ENCODE measurements around the gene LRRC27.

The LRRC27 gene

GRCh38 chr10:132366006-132366405 lies 34.0 kb downstream of the LRRC27 start:
- Histone ChIP-seq H3K4me1 (ENCODE audit: insufficient read depth, low read length) (no peaks in the 10 kb centered on the region), H3K4me3 (ENCODE audit: low read length) (no peak overlapping the region), H3K9ac (ENCODE audit: low read depth, low read length) (no peak overlapping the region), H3K27ac (ENCODE audit: low read length) (no peak overlapping the region), H3K27me3 (ENCODE audit: insufficient read depth, low read length) (no peaks in the 10 kb centered on the region), H3K9me3 (ENCODE audit: insufficient read depth, low read depth, low read length) (no peaks in the 10 kb centered on the region), H3K36me3 (ENCODE audit: insufficient read depth, low read depth, low read length) (no peaks in the 10 kb centered on the region)

DNA sequence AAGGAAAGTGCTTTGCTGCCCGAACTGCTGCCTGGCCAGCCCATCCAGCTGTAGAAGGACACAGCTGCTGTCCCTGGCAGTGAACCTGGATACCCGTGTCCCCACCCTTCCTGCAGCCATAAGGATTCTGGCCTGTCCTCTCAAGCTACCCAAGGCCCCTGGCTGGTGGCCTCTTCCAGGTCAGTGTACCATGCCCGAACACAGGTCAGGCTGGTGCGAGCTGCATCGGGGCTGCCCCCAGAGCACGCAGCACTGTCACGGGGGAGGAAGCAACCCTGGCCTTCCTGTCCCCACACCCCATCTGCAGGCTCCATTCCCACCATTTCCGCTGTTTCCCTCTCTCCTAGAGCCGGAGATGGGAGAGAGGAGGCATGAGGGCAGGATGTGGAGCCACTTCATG lies 34.5 kb downstream of the LRRC27 start:
- Histone ChIP-seq H3K36me3 (ENCODE audit: insufficient read depth, low read depth, low read length) (no peaks in the 10 kb centered on the region), H3K27me3 (ENCODE audit: insufficient read depth, low read length) (no peaks in the 10 kb centered on the region), H3K9me3 (ENCODE audit: insufficient read depth, low read depth, low read length) (no peaks in the 10 kb centered on the region), H3K4me3 (ENCODE audit: low read length) (no peak overlapping the region), H3K4me1 (ENCODE audit: insufficient read depth, low read length) (no peaks in the 10 kb centered on the region), H3K27ac (ENCODE audit: low read length) (no peak overlapping the region), H3K9ac (ENCODE audit: low read depth, low read length) (no peak overlapping the region)

DNA sequence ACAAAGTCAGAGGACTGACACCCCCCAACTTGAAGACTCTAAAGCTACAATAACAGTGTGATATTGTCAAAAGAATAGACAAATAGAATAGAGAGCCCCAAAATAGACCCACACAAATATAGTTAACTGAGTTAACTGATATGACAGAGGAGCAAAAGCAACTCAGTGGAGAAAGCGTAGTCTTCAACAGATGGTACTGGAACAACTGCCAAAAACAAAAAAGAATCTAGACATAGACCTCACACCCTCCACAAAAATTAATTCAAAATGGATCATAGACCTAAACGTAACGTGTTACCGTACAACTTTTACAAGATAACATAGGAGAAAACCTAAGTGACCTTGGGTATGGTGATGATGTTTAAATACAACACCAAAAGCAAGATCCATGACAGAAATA lies 36.4 kb downstream of the LRRC27 start:
- H3K27me3 ChIP-seq (ENCODE audit: insufficient read depth, low read length): no peaks in the 10 kb centered on the region

DNA sequence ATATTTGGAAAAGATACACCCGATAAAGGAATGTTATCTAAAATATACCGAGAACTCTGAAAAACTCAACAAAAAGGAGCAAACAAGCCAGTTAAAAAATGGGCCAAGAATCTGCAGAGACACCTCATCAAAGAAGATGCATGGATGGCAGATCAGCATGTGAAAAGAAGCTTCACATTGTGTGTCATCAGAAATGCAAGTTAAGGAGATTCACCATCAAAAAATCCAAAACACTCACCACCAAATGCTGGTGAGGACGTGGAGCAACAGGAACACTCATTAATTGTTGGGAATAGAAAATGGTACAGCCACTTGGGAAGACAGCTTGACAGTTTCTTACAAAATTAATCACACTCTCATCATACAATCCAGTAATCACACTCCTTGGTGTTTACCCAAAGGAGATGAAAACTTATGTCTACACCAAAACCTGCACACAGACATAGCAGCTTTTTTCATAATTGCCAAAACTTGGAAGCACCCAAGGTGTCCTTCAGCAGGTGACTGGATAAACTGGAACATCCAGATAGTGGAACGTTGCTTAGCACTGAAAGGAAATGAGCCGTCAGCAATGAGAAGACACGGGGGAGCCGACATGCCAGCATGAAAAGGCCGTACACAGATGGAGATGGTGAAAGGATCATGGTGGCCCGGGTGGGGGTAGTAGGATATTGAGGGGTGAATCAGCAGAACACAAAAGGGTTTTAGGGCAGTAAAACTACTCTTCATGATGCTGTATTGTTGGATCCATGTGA lies 37.1 kb downstream of the LRRC27 start:
- no peak overlapping the region for H3K9ac ChIP-seq (ENCODE audit: low read depth, low read length)
- H3K36me3 ChIP-seq (ENCODE audit: insufficient read depth, low read depth, low read length): no peaks in the 10 kb centered on the region
- no peak overlapping the region for H3K4me3 ChIP-seq (ENCODE audit: low read length)
- H3K9me3 ChIP-seq (ENCODE audit: insufficient read depth, low read depth, low read length): no peaks in the 10 kb centered on the region
- H3K27me3 ChIP-seq (ENCODE audit: insufficient read depth, low read length): no peaks in the 10 kb centered on the region
- H3K27ac ChIP-seq (ENCODE audit: low read length): no peak overlapping the region
- H3K4me1 ChIP-seq (ENCODE audit: insufficient read depth, low read length): no peaks in the 10 kb centered on the region

More for the DNA sequence above, 36.4 kb downstream of the LRRC27 start:
- Histone ChIP-seq H3K4me1 (ENCODE audit: insufficient read depth, low read length) (no peaks in the 10 kb centered on the region), H3K27ac (ENCODE audit: low read length) (no peak overlapping the region), H3K9me3 (ENCODE audit: insufficient read depth, low read depth, low read length) (no peaks in the 10 kb centered on the region), H3K4me3 (ENCODE audit: low read length) (no peak overlapping the region), H3K9ac (ENCODE audit: low read depth, low read length) (no peak overlapping the region), H3K36me3 (ENCODE audit: insufficient read depth, low read depth, low read length) (no peaks in the 10 kb centered on the region)

DNA sequence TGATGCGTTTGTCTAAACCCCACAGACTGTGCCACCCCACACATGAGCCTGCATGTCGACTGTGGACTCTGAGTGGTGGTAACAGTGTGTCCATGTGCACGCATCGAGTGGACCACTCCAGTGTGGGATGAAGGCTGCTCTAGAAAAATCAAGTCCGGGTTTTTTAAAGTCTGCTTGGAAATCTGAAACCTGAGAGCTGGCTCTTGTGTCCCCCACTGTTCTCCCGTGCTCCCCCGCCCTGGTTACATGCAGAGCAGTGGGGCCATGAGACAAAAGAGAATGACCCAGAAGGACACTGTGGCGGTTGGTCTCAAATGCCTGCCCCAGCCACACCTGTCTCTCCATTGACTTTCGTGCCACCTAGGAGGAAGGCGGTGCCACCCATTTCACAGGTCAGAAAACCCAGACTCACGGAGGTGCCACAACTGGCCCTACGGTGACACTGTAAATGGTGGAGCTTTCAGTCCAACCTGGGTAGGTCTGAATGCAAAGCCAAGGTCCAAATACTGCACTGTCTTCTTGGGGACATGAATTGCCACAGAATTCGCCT lies 37.7 kb downstream of the LRRC27 start:
- Histone ChIP-seq H3K27me3 (ENCODE audit: insufficient read depth, low read length) (no peaks in the 10 kb centered on the region), H3K27ac (ENCODE audit: low read length) (no peak overlapping the region), H3K4me1 (ENCODE audit: insufficient read depth, low read length) (no peaks in the 10 kb centered on the region), H3K9ac (ENCODE audit: low read depth, low read length) (no peak overlapping the region), H3K9me3 (ENCODE audit: insufficient read depth, low read depth, low read length) (no peaks in the 10 kb centered on the region), H3K36me3 (ENCODE audit: insufficient read depth, low read depth, low read length) (no peaks in the 10 kb centered on the region), H3K4me3 (ENCODE audit: low read length) (no peak overlapping the region)

GRCh38 chr10:132370426-132371340 lies 38.7 kb downstream of the LRRC27 start:
- Histone ChIP-seq H3K9ac (ENCODE audit: low read depth, low read length) (no peak overlapping the region), H3K9me3 (ENCODE audit: insufficient read depth, low read depth, low read length) (no peaks in the 10 kb centered on the region), H3K4me3 (ENCODE audit: low read length) (no peak overlapping the region), H3K27me3 (ENCODE audit: insufficient read depth, low read length) (no peaks in the 10 kb centered on the region), H3K27ac (ENCODE audit: low read length) (no peak overlapping the region), H3K4me1 (ENCODE audit: insufficient read depth, low read length) (no peaks in the 10 kb centered on the region), H3K36me3 (ENCODE audit: insufficient read depth, low read depth, low read length) (no peaks in the 10 kb centered on the region)

DNA sequence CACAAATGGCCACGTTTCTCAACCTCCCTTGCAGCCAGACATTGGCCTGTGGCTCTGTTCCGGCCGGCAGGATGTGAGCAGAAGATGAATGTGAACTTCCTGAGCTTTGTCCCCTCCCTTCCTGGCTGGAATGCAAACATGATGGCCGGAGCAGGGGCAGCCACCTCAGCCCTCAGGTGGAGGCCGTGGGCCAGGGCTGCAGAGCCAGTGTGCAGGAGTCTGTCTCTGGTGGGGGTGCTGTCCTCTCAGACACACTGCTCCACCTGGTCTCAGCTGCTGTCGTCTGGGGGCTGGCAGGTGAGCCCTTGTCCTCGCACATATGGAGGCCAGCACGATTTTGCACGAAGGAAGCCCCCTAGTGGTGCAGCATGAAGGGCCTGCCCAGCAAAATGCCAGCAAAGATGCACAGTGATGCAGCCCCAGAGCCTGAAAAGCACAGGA lies 39.7 kb downstream of the LRRC27 start:
- Histone ChIP-seq H3K9me3 (ENCODE audit: insufficient read depth, low read depth, low read length) (no peaks in the 10 kb centered on the region), H3K27me3 (ENCODE audit: insufficient read depth, low read length) (no peaks in the 10 kb centered on the region), H3K27ac (ENCODE audit: low read length) (no peak overlapping the region)

DNA sequence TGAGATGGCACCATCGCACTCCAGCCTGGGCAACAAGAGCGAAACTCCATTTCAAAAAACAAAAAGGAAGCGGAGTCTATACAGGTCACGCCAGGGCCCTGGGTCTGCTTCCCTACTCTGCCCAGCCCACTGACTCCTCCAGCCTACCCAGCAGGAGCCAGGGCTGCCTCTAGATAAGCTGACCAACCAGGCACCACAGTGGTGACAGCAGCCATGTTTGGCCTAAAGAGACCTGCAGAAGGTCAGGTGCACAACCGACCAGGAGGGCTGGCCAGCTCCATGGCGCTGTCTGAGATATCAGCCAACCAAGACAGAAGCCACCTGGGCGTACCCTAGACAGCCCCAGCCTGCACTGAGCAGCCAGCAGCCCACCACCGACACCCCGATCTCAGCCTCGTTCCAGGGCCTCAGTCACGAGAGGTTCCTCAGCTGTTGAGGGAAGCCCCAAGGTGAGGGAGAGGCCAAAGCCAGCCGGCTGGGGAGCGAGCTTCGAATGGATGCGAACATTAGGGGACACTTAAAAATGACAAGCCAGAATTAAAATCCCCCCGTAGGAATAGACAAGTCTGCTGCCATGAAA lies 40.6 kb downstream of the LRRC27 start:
- Histone ChIP-seq H3K27ac (ENCODE audit: low read length) (no peak overlapping the region), H3K9me3 (ENCODE audit: insufficient read depth, low read depth, low read length) (no peaks in the 10 kb centered on the region), H3K36me3 (ENCODE audit: insufficient read depth, low read depth, low read length) (no peaks in the 10 kb centered on the region), H3K4me1 (ENCODE audit: insufficient read depth, low read length) (no peaks in the 10 kb centered on the region; the same call in 1 of the 2 replicates), H3K4me3 (ENCODE audit: low read length) (no peak overlapping the region), H3K9ac (ENCODE audit: low read depth, low read length) (no peak overlapping the region), H3K27me3 (ENCODE audit: insufficient read depth, low read length) (no peaks in the 10 kb centered on the region)

More for the DNA sequence above, 39.7 kb downstream of the LRRC27 start:
- Histone ChIP-seq H3K4me1 (ENCODE audit: insufficient read depth, low read length) (no peaks in the 10 kb centered on the region; the same call in 1 of the 2 replicates), H3K4me3 (ENCODE audit: low read length) (no peak overlapping the region), H3K36me3 (ENCODE audit: insufficient read depth, low read depth, low read length) (no peaks in the 10 kb centered on the region), H3K9ac (ENCODE audit: low read depth, low read length) (no peak overlapping the region)

DNA sequence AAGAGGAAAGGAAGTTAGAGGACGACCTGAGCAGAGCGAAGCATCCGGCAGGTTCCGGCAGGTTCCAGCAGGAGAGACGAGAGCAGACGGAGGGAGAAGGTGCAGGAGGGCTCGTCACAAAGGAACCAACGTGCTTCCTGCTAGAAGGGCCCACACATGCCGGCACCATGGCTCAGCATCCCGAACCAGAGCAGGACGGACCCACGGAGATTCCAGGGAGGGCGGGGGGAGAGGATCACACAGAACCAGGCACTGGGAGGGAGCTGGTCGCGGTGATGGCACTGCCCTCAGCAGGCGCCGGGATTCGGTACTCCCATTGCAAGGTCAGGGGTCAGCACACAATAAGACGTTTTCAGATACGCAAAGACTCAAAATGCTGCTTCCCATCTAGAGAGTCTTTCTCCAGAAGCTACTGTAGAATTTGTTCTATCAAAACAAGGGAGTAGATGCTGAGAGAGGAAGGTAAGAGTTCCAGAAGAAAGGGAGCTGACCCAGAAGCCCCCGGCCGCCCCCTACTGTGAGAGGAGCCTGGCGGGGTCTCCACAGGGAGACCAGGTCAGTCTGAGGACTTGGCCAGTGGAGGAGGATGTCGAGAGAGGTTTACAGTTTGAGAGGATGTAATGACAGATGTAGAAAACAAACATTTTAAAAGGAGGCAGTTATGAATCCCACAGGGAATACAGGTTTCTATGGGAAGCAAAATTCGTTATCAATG lies 41.4 kb downstream of the LRRC27 start:
- no peak overlapping the region for H3K4me3 ChIP-seq (ENCODE audit: low read length)
- no peaks in the 10 kb centered on the region for H3K9me3 ChIP-seq (ENCODE audit: insufficient read depth, low read depth, low read length)
- H3K27me3 ChIP-seq (ENCODE audit: insufficient read depth, low read length): no peaks in the 10 kb centered on the region
- H3K36me3 ChIP-seq (ENCODE audit: insufficient read depth, low read depth, low read length): no peaks in the 10 kb centered on the region
- no peaks in the 10 kb centered on the region; the same call in 1 of the 2 replicates for H3K4me1 ChIP-seq (ENCODE audit: insufficient read depth, low read length)
- no peak overlapping the region for H3K9ac ChIP-seq (ENCODE audit: low read depth, low read length)
- no peak overlapping the region for H3K27ac ChIP-seq (ENCODE audit: low read length)

GRCh38 chr10:132374176-132374575 lies 42.2 kb downstream of the LRRC27 start:
- H3K9me3 ChIP-seq (ENCODE audit: insufficient read depth, low read depth, low read length): no peaks in the 10 kb centered on the region
- H3K36me3 ChIP-seq (ENCODE audit: insufficient read depth, low read depth, low read length): no peaks in the 10 kb centered on the region
- no peak overlapping the region for H3K9ac ChIP-seq (ENCODE audit: low read depth, low read length)
- H3K27ac ChIP-seq (ENCODE audit: low read length): no peak overlapping the region
- no peak overlapping the region for H3K4me3 ChIP-seq (ENCODE audit: low read length)
- H3K27me3 ChIP-seq (ENCODE audit: insufficient read depth, low read length): no peaks in the 10 kb centered on the region
- H3K4me1 ChIP-seq (ENCODE audit: insufficient read depth, low read length): no peaks in the 10 kb centered on the region; the same call in 1 of the 2 replicates

DNA sequence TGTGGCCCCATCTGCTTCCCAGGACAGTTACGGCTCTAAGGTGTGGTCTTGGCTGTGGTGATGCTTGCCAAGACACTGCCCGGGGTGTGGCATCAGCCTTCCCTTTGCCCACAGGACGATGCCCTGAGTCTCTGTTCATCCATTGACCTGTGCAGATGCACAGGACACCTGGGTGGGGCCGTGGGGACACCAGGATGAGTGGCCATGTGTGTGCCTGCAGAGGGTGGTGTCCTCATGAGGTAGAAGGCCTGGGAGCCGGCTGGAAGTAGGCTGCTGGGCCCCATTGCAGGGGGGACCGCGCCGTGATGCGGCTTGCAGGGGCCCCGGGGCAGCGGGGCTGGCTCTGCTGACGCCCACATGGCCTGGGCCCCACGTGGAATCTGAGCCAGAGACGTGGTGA lies 42.6 kb downstream of the LRRC27 start:
- Histone ChIP-seq H3K27me3 (ENCODE audit: insufficient read depth, low read length) (no peaks in the 10 kb centered on the region), H3K9me3 (ENCODE audit: insufficient read depth, low read depth, low read length) (no peaks in the 10 kb centered on the region), H3K27ac (ENCODE audit: low read length) (no peak overlapping the region), H3K9ac (ENCODE audit: low read depth, low read length) (no peak overlapping the region), H3K36me3 (ENCODE audit: insufficient read depth, low read depth, low read length) (no peaks in the 10 kb centered on the region), H3K4me3 (ENCODE audit: low read length) (no peak overlapping the region), H3K4me1 (ENCODE audit: insufficient read depth, low read length) (no peaks in the 10 kb centered on the region; the same call in 1 of the 2 replicates)

Data from iPS-20b (cell line).